ENCODE measurements around the gene ANKHD1.

- TF ChIP-seq CTCF (IDR thresholded peaks at IDR 0.05), result no peak
- no peak for TF ChIP-seq POLR2A (IDR thresholded peaks at IDR 0.05)
These were observed 96.3 kb downstream of the ANKHD1 start for GRCh38 chr5:140497897-140498296.

All from uterus (tissue), 2 donors.